Subcutaneous adipose tissue (tissue), 4 donors: ENCODE measurements around the gene RNMT. TPM values are rescaled to one million over a fixed set of nuclear protein-coding genes. Genes with fewer than 3 reads are reported as not detected.

Experiments
- CTCF ChIP-seq: fragments of 450-650 bp; IDR thresholded peaks from one replicate; pipeline ENCODE4 v1.5.1; 2016; ENCODE audit warnings: low read depth, mild to moderate bottlenecking, control low read depth, antibody characterized with exemption, moderate library complexity
- total RNA-seq, 4 donors: library from RNA; depleted of rRNA; stranded (reverse); fragments of >200 nt; gene quantifications; one replicate each; pipeline ENCODE4 v1.1.0, GENCODE V29; 2016

The RNMT gene
- 10 to 100 TPM; 15.4 to 24.8 (median 22.9) TPM for total RNA-seq

- TF ChIP-seq CTCF = no peak
Measured at GRCh38 chr18:13726232-13726971, at the start of gene RNMT, which contains the start of gene FAM210A. Gene RNMT, plus strand, starts transcription at chr18:13726673. Its CDS starts 4,845 bp downstream, at chr18:13731518. Gene FAM210A, minus strand, starts transcription at chr18:13726558. Its CDS starts 44,481 bp downstream, at chr18:13682077.

- TF ChIP-seq CTCF = no peak
Measured at GRCh38 chr18:13680612-13681011, 45.9 kb upstream of the RNMT start.

- no peak for TF ChIP-seq CTCF
Measured at GRCh38 chr18:13681701-13682100, 44.8 kb upstream of the RNMT start.

GRCh38 chr18:13684546-13684945, 41.9 kb upstream of the RNMT start:
- TF ChIP-seq CTCF = no peak

- TF ChIP-seq CTCF = no peak
Measured at GRCh38 chr18:13688191-13689136, 38.0 kb upstream of the RNMT start.

GRCh38 chr18:13696961-13697360, 29.5 kb upstream of the RNMT start:
- TF ChIP-seq CTCF = no peak

- TF ChIP-seq CTCF = no peak
Measured at GRCh38 chr18:13700153-13700552, 26.3 kb upstream of the RNMT start.
